HG02610 (cell line): Measurements from ENCODE around the gene SMYD1.

ENCODE experiments used
- ATAC-seq: cut with Tn5 transposase; IDR thresholded peaks from one replicate; pipeline ENCODE4 v1.9.1; 2021; ENCODE audit warnings: mild to moderate bottlenecking, moderate library complexity; ENCODE audit not compliant: unreplicated experiment

The SMYD1 gene

DNA sequence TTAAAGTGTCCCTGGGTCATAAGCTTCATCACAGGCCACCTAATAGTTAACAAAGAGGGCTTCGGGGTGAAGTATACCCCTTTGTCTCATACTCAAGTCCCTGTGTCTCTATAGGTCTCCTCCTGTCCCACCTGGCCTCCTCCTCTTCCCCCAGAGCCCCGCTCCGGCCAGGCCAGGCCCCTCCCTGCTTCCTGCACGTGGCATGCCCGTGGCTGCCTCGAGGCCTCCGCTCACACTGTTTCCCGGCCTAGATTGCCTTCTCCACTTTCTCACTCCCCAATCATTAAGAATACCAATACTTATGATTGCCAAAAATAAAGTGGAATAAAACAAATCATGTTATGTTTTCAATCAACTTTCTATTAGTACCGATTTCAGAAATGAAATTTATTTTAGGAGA, 18.8 kb downstream of the SMYD1 start:
- no peak for ATAC-seq

DNA sequence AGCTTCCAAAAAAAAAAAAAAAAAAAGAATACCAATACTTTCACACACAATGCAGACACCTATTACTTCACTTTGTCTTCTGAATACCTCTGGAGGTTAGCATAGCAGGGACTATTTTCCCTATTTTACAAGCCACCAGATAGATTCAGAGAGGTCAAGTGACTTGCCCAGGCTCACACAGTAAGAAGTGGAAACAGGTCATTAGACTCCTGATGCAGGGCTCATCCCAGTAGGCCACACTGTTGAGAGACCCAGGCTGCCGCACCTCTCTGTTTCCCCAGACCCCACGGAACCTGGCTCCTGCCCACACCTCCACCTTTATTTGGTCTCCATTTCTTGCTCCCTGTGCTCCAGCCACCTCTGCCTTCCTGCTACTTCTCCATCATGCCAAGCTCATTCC, 19.4 kb downstream of the SMYD1 start:
- no peak for ATAC-seq

DNA sequence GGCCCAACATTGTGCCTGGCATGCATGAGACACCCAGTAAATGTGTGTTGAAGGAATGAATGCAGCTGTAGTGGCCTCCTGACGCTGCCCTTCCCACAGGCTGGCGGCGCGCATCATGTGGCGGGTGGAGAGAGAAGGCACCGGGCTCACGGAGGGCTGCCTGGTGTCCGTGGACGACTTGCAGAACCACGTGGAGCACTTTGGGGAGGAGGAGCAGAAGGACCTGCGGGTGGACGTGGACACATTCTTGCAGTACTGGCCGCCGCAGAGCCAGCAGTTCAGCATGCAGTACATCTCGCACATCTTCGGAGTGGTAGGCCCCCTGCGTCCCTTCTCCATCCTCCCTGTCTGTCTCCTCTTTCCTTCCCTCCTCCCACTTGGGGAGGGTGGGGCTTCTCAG, 20.1 kb downstream of the SMYD1 start:
- ATAC-seq, result no peak

DNA sequence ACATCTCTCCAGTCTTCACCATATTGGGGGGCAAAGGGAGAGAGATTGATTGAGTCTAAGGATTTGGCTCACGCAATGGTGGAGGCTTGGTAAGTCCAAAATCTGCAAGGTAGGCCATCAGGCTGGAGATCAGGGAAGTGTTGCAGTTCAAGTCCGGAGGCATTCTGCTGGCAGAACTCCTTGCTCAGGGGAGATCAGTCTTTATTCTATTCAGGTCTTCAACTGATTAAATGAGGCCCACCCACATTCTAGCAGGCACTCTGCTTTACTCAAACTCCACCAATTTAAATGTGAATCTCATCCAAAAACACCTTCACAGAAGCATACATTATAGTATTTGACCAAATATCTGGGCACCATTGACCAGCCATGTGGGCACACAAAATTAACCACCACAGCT, 21.4 kb downstream of the SMYD1 start:
- ATAC-seq, result no peak

DNA sequence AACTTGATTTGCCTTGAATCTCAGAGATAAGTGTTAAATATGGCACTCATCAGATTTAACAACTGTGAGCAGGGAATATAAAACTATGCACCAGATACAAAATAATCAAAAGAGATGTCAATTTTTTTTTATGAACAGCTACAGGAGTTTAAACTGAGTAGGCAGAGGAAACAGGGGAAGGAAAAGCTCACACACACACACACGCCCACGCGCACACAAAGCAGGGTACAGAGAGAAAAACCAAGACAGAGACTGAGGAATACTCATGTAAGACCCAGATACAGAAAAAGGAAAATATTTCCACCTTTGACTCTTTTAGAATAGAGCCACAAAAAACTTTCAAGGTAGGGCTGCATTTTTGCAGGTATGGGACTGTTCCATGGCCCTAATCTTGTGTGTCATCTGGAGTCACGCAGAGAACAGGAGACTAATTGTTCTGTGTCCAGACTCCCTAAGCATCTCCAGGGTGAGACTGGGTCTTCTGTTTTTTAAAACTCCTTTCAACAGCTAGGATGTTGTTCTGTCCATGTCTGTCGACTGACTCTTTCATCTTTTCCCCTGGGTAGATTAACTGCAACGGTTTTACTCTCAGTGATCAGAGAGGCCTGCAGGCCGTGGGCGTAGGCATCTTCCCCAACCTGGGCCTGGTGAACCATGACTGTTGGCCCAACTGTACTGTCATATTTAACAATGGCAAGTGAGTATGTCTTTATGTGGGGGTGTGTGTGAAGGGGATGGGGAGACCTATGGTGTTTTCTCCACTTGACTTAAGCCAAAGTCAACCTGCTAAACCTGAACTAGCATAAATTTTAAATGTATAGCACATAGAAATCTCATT, 23.0 kb downstream of the SMYD1 start:
- no peak for ATAC-seq

DNA sequence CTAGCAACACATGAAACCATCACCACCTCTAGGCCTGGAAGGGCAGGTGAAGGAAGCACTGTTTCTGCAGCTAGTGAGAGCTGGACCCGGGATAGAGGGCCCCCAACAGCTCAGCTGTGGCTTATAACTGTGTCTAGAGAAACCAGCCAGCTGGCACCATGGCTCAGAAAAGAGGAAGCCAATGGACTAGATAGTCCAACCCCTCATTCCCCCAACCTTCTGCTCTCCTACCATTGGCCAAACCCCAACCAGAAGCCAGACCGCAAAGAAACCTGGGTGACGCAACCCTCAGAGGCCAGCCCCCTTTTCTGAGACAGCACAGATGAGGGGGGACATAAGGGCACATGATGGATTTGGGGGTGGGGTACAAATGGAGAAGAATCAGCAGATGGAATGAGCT, 24.3 kb downstream of the SMYD1 start:
- no peak for ATAC-seq

DNA sequence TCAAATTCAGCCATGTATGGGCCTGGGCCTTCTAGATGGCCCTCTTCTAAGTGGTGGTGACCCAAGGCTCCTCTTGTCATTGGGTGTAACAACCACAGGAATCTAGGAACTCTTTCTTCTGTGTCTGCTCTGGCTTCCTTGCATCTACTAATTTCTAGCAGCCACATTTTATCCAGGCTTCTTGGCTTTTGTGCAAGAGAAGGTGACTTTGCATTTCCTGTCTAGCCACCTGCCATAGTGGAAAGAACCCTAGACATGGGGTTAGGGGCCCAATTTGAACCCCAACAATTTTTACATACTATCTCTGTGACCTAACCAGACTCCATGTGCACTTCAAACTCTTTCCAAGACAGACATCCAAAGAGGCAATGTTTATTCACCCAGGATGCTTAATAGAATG, 25.1 kb downstream of the SMYD1 start:
- no peak for ATAC-seq

DNA sequence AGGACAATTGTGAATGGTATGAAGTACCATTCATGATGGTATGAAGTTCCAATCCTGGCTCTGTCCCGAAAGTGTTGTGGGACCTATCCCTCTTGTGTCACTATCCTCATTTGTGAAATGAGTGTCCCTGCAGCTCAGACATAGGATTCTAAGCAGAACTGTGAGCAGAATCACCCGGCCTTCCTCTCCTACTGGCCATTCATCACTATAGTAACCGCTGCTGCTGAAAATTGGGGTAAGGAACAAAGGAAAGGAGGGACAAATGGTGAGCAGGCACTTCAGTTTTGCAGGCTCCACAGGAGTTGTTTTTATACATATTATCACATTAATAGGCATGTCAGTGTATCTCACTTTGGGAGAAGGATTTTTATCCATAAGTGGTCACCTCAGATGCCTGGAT, 27.4 kb downstream of the SMYD1 start:
- ATAC-seq, result no peak

DNA sequence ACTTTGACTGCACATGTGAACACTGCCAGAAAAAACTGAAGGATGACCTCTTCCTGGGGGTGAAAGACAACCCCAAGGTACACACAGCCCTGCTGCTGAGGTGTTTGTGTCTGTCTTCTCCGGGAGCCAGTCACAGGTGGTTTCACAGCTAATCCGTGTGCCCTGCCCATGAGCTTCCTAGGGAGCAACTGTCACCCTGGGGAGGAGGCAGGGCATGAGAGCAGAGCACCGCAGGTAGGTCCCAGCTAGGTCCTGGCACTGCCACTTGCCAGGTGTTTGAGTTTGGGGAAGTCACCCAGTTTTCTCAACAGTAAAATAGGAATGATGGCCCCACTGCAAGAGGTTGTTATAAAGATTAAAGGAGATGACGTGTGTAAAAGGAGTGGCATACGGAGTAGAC, 29.1 kb downstream of the SMYD1 start:
- no peak for ATAC-seq

DNA sequence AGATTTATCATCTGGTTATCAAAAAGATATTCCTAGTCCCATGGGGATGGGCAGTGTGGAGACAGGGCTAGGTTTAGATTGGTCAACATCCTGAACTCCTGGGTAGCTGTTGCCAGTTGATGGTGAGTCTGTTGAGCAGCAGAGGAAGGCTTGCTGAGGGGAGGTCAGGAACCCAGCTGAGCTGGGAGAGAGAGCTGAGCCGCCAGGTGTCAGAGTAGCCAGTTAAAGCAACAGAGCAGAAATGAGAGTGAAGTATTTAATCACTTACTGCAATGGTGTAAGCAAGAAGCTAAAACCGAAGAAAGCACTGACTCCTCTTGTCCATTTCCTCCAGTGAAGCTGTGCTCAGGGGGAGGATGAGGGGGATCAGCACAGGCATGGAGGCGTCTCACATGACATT, 29.6 kb downstream of the SMYD1 start:
- no peak for ATAC-seq

DNA sequence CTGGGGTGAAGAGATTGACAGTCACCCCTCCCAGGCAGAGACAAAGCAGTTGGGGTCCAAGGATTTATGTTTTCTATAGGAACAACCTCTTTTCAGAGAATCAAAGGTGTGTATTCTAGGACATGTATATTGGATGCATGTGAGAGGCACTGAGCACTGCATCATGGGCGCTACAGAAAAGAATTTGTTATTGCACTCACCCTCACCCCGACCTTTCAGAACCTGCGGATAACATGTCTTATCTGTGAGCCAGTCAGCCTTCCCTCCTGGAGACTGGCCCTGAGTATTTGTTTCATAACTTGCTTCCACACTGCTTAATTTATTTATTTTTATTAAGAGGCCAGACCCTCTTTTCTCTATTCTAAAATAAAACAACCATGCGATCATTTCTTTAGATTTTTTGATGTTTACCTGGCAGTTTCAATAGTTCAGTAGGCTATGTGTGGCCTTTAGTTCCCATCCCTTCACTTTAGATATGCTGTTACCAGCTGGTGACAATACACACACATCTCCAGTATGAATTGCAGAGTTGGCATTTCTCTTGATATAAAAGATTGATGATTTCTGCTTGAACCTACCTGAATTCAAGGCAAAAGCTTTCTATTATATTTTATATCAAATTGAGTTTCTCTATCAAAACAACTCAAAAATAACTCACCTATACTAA, 30.4 kb downstream of the SMYD1 start:
- ATAC-seq, result no peak

DNA sequence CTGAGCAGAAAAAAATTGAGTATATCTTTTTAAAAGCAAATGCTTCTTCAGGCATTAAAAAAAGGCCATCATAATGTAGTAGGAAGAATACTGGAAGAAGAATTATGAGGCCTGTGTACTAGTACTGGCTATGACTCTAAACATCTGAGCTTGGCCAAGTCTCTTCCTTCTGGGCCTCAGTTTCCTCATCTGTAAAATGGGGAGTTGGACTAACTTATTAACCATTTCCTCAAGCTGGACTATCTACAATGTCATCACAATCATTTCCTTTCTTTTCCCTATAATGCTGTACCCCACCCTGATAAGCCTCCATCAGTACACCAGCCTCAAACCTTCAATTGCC, 30.9 kb downstream of the SMYD1 start:
- ATAC-seq, result no peak

DNA sequence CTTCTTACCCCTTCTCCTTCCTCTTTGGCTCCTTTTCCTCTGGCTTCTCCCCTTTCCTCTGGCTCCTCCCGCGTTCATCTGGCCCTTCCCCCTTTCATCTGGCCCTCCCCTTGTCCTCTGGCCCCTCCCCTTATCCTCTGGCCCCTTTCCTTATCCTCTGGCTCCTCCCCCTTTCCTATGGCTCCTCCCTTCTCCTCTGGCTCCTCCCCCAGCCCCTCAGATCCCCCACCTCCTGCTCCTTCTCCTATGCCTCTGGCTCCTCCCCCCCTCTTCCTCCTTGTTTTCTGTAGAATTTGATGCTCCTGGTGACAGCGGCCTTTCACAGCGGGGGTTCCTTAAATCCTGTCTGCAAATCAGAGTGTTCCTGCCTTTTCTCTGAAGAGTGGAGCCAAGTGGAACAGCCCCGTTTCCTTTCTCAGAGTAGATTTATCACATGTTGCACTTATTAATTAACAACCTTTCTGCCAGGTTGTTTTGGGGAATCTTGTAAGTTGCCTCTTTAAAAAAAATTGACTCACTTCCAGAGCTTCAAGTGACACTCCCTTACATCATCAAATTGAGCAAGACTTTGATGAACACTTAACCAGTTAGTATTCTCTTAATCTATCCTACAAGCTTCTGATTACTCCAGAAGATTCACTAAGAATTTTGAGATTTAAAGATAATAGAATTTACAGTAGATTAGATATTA, 32.3 kb downstream of the SMYD1 start:
- no peak for ATAC-seq

DNA sequence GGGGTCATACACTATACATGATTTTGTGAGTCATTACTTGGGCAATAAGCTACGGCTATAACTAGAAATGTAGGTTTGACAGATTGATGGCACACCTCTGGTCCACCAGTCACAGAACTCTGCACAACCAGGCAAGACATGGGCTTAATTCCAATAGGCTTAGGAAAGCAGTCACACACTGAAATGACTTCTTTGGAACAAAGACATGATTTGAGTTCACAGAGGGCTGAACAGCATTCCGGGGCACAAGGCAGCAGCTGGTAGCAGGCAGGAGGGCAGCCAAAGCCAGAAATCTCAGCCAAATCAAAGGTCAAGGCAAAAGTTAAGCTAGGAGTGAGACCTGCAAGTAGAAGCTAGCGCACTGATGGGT, 32.8 kb downstream of the SMYD1 start:
- no peak for ATAC-seq

DNA sequence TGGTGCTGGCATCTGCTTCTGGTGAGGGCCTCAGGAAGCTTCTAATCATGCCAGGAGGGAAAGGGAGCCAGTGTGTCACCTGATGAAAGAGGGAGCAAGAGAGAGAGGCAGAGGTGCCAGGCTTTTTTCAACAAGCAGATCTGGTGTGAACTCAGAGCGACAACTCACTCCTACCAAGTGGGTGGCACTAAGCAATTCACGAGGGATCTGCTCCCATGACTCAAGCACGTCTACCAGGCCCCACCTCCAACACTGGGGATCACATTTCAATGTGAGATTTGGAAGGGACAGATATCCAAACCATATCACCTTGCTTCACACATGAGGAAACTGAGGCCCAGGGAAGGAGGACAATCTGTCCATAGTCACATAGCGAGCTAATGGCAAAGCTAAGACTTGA, 41.2 kb downstream of the SMYD1 start:
- no peak for ATAC-seq

DNA sequence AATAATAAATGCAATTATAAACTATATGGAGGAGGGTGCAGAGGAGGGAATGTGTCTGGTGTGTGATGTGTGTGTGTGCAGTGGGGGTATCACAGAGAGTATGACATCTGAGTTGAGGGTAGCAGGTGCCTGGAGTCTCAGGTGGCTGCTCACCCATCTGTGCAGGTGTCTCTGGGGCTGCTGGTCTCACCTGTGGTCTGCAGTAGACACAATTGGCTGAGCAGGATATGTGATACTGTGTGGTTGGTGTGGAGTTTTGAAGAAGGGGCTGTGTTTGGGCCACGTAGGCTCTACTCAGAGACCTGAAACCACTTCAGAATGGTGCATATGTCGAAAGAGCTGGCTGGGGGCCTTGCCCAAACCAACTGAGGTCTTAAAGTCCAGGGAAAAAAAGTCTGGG, 43.2 kb downstream of the SMYD1 start:
- ATAC-seq, result no peak

DNA sequence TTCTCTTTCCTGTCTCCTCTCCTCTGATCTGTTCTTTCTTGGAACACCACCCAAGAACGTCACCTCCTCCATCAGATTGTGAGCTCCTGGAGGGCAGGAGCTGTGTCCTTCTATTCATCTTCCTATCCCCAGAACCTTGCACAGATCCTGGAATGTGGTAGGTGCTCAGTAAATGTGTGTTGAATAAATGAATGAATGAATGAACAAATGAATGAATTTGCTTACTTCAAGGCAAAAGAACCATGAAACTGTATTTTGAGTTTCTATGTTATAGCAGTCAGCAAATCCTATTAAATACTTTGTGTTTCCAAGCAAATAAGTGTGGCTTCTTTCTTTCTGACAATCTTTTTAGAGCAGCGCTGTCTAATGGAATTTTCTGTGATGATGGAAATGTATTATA, 45.4 kb downstream of the SMYD1 start:
- no peak for ATAC-seq

DNA sequence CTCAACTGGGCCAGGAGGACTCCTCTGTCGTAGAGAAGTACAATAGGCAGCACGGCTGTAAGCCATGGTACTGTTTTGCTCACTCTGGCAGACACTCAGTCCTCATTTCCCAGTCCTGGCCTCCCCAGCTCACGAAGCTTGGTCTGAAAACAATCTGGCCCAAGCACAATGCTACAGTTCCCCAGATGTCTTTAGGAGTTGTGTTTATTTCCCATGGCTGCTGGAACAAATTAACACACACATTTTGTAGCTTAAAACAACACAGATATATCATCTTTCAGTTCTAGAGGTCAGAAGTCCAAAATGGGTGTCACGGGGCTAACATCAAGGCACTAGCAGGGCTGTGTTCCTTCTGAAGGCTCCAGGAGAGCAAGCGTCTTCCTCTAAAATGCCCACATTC, 47.3 kb downstream of the SMYD1 start:
- ATAC-seq, result no peak

DNA sequence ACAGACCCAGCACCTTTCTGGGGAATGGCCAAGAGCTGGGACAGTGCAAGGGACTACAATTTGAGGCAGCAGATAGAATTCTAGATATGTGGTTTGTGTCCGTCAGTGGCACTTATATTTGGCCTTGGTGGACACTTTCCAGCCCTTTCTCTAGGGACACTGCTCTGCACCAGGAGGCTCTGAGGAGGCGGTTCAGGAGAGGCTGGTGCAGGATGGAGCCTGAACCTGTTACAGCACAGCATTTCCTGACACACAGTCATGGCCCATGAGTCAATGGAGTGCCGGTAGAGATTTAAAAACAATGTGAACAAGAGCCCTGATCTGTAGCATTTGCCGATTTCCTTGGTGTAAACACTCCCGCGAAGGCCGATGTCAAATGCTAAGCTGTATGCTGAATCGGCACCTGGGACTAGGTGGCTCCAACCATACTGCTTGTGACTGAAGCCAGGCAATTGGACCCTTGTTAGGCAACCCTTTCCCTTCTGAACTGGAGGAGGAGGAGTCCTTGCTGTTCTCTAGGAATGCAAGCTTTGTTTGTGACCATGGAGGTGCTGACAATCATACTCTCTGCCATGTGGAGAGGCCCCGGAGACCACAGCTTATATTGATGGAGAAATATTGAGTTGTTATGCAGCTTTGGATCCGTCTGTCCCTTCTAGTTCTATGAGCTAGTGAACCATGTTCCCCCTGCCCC, 48.3 kb downstream of the SMYD1 start:
- no peak for ATAC-seq

DNA sequence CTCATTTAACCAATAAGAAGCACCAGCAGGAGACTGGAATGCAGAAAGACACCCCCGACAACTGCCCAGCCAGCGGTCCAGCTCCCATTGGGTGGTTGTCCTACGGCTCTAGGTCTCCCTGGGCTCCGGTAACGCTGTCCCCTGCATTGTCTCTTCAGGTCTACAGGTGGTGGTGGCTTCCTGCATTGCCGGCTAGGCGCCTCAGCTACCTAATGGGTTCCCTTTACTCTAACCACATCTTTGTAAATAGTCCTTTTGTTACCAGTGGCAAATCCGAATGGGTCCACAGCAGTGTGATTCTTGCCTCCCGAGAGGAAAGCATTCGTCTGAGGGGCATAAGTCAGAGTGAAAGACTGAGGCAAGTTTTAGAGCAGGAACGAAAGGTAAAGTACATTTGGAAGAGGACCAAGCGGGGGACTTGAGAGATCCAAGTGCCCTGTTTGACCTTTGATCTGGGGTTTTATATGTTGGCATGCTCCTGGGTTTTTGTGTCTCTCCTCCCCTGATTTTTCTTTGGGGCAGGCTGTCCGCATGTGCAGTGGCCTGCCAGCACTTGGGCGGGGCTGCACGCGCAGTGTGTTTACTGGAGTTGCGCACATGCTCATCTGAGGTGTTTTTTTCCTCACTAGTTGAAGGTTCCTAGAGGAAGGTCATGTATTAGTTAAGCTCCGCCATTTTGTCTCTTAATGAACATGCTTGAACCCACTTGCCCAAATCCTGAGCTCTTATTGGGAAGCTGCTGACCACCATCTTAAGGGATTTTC, 49.2 kb downstream of the SMYD1 start:
- ATAC-seq, result no peak

DNA sequence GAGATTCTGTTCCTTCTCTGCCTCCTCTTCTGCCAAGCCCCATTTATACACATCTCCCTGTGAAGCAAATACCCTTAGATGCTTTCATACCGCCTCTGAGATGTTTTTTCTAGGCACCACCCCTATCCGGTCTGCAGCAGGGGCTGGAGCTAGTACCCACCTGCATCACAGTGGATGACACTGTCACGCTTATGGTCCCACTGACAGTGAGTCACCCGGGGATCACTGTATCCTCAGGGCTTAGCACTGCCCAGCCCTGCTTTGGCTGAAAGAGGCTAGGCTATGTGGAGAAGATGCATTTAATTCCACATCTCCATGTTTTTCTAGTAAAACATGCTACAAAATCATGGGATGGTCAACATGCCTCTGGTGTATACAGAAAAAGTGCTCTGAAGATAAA, 50.3 kb downstream of the SMYD1 start:
- no peak for ATAC-seq
